Left kidney (tissue), 2 donors: ENCODE results near the gene MTREX. TPM values are rescaled to one million over a fixed set of nuclear protein-coding genes. Genes with fewer than 3 reads are reported as not detected.

Source experiments
- DNase-seq: peaks from one replicate; pipeline ENCODE4 v3.0.0-alpha.2; 2013
- polyA plus RNA-seq: library from polyadenylated mRNA; unstranded; fragments of 120-200 nt; gene quantifications from one replicate; pipeline ENCODE4 v1.2.1, GENCODE V29; 2013; ENCODE audit not compliant: insufficient read length

MTREX gene
- polyA plus RNA-seq, 1 donor = 110 TPM

DNA sequence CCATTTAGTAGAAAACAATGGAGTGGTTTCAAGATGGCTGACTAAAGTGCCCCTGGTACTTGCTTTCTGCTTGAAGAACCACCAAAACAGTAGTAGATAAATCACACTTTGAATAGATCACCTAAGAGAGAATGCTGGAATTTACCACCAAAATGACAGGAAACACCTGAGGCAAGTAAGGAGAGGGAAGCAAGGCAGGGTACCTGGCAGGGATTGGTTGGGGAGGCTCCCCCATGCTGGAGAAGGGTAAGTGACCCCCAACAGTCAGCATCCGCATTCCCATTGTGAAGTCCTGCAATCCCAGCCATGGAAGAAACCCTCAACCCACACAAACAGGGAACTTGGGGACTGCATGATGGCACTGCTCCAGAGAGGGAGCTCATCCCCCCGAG is 121.4 kb downstream of the MTREX start:
- DNase-seq = no peak

DNA sequence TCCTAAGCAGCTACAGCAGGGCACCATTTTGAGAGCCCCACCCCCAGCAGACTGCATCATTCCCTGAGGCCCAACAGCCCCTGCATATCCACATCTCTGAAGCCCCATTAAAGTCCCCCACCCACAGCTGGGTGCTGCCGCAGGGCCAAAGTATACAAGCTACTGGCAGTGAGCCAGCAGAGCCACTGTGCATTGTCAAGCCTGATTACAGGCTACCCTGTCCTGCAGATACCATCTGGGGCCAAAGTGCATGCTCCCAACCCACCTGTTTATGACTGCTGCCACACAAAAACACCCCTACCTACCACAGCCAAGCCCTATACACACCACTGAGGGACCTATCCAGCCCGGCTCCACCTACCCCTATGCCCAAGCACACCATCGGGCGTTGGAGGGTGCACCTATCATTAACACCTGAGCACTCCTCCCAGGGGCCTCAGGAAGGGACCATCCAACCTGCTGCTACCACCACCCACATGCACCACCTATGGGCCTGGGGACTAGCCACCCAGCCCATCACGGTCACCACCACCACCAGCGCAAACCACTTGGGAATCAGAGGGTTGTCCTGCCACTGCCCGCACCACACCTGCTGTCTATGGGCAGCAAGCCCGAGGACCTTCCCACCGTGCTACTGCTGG is 121.9 kb downstream of the MTREX start:
- no peak for DNase-seq

DNA sequence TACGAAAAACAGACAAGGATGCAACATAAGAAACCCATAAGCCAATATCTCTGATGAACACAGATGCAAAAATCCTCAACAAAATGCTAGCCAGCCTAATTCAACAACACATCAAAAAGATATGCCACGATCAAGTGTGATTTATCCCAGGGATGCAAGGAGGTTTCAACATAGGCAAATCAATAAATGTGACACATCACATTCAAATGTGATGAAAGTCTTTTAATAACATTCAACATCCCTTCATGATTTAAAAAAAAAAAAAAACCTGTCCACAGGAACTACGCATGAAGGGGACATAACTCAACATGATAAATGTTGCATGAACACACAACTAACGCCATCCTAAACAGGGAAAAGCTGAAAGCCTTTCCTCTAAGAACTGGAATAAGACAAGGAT is 124.8 kb downstream of the MTREX start:
- DNase-seq = no peak

DNA sequence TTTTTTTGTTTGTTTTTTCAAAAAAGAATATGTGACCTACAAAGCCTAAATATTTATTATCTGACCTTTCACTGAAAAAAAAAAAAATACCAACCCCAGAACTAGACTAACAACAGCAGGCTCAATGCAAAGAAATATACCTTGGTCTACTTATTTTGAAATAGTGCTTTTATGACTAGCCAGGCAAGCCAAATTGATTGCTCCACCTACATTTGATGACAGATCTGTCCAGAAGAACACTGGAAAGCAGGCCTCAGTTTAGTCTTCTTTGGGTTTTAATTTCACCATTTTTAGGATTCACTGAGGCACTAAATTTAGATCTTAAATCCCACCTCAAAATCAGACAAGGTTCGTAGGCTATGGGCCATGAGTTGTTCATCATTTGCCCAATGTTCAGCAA is 129.7 kb downstream of the MTREX start:
- no peak for DNase-seq

- no peak for DNase-seq
Observed at GRCh38 chr5:55437859-55438206, 130.0 kb downstream of the MTREX start.

GRCh38 chr5:55438998-55439397 is 131.2 kb downstream of the MTREX start:
- peak; percentile 63 for DNase-seq

DNA sequence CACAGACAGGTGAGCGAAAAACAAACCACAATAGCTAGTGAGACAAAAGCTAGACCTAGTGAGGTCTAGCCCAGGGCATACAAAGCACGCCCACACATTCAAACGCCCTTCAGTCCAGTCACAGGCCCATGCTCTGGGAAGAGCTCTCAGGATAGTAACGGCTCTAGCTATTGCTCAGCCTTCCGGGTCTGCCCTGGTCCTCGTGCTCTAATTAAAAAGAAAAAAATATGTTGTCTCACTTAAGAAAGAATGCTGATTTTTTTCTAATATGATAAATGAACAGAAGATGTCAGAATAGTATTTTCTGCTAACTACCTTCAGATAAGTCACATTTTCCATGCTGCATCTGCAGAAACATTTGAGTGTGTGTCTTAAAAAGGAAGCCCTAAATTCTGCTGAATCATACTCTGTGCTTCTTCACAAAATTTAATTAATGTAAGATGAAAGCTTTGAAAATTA is 132.4 kb downstream of the MTREX start:
- DNase-seq = no peak

DNA sequence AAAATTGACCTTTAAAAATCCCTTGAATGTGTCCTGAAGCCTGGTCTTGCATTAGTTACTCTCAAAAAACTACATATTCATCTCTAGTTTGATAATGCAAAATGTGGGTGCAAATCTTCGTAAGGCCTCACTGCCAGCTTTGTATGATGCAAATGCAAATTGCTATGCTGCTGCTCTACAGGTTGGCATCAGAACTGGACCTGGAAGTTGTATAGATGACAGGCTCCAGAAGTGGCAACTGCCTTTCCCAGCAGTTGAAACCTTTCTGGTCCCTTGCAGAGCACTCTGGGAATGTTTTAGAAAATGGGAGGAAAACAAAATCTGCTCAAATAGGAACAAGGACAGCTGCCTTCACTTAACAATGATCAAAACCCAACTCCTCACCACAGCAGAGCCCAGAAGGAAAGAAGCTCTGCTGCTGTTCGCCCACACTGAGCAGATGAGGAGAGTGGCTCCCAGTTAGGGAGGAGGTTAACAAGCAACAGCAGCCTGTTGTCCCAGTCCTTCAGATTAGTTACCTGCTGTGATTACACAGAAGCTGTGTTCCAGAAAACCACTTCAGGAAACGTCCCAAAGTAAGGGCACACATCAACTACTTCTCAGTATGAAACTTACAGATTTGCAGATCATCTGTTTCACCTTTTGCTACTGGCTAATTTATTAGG is 133.4 kb downstream of the MTREX start:
- no peak for DNase-seq

DNA sequence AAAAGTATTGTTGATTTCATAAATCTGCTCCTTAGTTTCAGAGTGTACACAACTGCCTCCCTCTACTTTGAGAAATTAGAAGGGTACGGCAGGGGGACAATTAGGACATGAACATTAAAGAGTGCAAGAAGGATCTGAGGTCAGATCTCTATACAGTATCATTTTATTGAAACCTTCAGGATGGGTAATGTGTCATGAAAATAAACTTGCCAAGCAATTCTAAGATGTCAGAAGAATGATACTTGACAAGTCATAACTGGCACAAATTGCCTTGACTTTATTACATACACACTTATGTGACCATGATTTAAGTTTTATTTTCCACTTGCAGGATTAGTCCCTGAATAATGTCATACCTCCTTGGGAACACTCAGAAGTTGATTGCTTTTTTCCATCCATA is 134.2 kb downstream of the MTREX start:
- no peak for DNase-seq

GRCh38 chr5:55445791-55446190 is 138.0 kb downstream of the MTREX start:
- no peak for DNase-seq

GRCh38 chr5:55446640-55447351 is 139.0 kb downstream of the MTREX start:
- DNase-seq = no peak

GRCh38 chr5:55450050-55450765 is 142.4 kb downstream of the MTREX start:
- no peak for DNase-seq

- DNase-seq = no peak
Observed at GRCh38 chr5:55451976-55452375, 144.2 kb downstream of the MTREX start.

DNA sequence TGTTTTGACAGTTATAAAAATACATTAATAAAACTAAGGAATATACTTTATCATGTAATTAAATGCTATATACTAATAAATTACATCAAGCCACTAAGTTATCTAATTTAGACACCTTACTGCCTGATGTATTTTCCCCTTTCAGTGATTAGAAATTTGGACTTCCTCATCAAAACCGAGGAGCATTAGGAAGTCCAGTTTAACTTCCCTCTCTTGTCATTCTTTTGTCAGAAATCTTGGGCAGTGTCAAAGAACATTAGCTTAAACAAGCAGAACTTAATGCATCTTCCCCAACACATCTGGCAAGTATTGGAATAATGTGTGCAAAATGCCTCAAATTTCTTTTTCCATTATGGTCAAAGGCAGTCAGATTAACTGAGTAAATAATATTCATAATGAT is 145.4 kb downstream of the MTREX start:
- no peak for DNase-seq

GRCh38 chr5:55454282-55454681 is 146.5 kb downstream of the MTREX start:
- DNase-seq = no peak

- DNase-seq = no peak
Observed at GRCh38 chr5:55456216-55456895, 148.6 kb downstream of the MTREX start.

- no peak for DNase-seq
Observed at GRCh38 chr5:55459572-55459971, 151.8 kb downstream of the MTREX start.

DNA sequence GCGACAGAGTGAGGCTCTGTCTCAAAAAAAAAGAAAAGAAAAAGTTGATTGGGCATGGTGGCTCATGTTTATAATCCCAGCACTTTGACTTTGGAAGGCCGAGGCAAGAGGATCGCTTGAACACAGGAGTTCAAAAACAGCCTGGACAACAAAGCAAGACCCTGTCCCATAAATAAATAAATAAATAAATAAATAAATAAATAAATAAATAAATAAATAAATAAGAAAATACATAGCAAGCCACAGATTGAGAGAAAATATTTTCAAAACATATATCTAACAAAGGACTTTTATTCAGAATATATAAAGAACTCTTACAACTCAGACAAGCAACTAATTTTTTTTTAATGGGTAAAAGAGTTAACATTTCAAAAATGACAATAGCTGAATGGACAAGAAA is 155.8 kb downstream of the MTREX start:
- DNase-seq = no peak

DNA sequence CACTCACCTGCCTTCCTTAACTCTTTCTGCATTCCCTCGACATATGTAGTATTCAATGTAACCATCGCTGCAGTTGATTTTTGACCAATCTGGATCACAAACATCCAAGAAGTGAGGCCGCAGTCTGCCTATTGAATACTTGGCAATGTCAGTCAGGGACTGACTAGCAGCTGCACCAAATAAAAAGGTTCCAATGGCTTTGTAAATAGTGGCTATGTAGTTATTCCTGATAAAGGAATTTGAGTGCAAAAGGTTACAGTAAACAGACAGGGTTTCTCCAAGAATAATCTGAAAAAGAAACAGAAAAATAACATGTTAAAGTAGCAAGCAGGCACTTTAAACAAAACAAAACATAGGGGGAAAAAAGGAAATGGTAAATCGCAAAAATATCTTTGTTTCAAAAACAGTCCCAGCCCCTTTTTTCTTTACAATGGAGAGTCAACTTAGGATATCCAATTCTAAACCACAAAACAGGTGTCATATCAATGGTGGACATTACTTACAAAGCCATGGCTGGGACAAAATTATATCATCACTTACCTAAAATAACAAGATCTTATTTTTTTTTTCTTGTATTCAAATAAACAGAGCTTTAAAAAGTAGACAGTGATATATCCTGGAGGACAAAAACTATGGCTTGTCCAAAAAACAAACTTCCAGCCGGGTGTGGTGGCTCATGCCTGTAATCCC is 160.2 kb downstream of the MTREX start:
- no peak for DNase-seq

DNA sequence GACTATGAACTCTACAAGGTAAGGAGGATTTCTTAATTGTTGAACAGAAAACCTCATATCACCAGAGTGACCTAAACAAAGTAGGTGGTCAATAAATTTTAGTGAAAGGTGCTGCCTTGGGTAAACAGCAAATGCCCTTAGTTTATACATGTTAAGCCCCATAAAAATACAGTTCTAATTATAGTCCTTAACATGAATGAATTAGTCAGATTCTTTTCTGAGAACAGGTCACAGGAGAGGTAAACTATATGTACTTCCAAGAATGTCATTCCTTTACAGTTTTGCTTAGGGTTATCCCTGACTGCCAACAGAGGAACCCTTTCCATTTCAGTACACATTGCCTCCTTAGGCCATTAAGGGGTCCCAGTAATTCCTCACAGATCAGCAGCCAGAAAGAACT is 162.1 kb downstream of the MTREX start:
- no peak for DNase-seq

- no peak for DNase-seq
Observed at GRCh38 chr5:55470282-55470681, 162.5 kb downstream of the MTREX start.

DNA sequence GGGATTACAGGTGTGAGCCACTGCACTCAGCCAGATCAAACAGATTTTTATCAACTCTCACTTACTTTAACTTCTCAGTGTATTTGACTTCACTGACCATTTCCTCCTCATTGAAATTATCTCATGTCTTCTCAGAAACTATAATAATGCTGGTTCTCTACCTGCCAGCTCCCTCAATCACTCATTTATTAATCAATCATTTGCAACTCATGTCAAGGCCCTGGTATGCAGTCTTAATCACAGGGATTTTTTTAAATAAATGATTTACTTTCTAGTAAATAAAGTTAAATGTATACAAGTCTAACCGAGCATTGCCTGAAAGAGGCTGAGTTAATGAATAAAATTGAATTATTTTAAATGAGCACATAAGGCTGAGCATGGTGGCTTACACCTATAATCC is 163.7 kb downstream of the MTREX start:
- DNase-seq = no peak
